Kidney tubule cell (primary cell): ENCODE data around the gene CDH4.

Experiments used
- DNase-seq: peaks from one replicate; pipeline ENCODE4 v3.0.0-alpha.2; 2018; ENCODE audit warnings: low spot score

Gene CDH4

GRCh38 chr20:61537239-61538182 lies 285.4 kb downstream of the CDH4 start:
- DNase-seq = no peak

DNA sequence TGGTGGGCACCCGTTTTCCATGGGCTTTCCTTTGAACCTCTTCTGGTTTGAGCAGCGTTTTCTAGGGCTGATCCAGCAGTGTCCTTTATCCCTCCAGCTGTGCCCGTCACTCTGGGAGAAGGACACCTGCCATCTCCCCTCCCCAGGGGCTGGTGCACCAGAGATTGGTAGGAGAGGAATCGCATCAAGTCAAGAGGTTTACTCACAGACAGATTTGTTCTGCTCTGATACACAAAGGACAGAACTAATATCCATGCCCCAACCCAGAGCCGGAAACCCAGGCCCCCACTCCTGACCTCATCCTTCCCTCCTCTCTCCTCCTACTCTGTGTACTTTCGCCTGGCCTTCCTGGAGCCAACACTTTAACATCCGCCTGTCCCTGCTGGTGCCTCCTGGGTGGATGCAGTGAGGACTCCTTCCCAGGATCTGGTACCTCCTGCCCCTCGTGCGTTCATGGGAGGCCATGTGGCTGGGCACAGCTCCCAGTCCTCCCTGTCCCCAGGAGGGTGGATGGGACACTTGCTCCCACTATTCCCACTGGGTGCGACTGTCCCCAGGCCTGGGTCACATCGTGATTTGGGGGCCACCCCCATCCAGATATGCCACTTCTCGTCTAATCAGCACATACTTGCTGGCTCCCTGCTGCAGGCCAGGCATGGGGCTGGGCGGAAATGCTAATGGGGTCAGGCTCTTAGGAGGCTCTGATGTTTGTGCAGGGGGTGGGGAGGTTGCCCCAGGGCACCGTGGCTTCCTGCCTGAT lies 286.3 kb downstream of the CDH4 start:
- no peak for DNase-seq

DNA sequence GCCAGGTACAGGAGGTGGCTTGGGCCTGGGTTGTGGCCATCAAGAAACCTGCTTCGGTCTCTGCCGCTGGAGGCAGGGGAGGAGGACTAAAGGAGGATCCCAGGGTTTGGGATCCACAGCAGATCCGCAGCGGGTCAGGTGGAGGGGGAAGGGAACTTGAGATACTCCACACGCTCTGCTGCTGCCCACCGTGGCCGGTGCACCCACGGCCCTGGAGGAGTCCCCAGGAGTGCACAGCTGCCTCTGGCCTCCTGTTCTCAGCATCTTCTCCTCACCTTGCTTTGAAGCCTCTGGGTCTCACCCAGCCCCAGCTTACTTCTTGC lies 286.8 kb downstream of the CDH4 start:
- no peak for DNase-seq

GRCh38 chr20:61539706-61540360 lies 287.8 kb downstream of the CDH4 start:
- no peak for DNase-seq

DNA sequence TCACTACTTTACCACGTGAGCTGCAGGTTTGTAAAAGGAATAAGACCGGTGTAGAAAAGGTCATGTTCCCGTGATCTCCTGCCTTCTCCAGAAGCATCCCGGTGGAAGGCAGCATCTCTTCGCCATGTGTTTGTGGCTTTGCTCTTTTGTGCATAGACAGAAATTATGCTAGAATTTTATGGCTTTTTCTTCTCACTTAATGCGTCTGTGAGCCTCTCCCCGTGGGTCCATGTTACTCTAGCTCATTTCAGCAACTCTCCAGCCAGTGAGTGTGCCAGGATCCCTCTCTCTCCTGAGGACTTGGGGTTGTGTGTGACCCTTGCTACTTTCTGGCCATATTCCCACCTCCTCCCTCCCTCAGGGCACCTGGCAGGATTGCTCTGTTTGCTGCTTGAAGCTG lies 289.5 kb downstream of the CDH4 start:
- no peak for DNase-seq

DNA sequence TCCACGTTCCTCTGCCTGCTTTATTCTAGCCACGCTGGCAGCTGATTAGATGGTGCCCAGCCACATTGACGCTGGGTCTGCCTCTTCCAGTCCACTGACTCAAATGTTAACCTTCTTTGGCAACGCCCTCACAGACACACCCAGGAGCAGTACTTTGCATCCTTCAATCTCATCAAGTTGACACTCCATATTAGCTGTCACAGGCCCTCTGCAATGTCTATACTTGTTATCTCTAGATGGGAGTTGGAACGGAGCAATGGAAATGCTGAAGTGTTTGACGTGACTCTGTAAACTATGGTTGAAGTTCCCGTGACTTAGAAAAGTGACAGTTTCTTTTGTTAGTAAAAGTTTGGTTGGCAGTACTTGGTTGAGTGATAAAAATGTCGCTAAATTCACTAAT lies 291.0 kb downstream of the CDH4 start:
- no peak for DNase-seq

DNA sequence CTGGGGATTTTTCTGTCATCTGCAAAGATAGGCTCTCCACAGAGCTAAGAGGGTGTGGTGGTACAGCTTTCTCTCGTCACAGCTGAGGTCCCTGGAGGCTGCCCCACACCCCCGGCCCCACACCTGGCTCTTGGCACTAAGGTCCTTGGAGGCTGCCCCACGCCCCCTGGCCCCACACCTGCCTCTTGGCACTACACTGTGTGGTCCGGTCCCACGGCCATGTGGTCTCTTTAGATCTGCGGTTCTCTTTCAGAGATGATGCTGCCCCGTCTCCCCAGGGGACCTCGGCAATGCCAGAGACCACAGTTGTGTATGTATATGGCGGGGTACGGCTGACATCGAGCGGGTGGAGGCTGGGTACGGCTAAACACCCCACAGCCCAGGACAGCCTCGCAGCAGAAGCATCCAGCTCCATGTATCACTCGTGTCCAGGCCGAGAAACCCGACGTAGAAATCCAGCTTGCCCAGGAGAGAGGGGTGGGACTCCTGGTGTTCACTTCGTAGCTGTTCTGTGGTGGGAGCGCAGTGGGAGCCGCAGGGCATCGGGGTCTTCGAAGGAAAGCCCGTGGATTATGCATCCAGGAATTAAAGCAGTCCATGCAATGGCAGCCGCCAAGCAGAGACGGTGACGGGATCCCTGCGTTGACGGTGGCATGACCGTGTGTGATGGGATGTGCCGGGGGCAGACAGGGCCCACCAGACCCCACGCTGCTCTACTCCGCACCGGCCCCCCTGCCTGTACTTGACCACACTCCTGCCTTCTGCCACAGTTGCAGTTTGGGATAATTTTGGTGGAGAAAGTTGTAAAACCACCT lies 292.1 kb downstream of the CDH4 start:
- no peak for DNase-seq

GRCh38 chr20:61544910-61545889 lies 293.1 kb downstream of the CDH4 start:
- DNase-seq = no peak

DNA sequence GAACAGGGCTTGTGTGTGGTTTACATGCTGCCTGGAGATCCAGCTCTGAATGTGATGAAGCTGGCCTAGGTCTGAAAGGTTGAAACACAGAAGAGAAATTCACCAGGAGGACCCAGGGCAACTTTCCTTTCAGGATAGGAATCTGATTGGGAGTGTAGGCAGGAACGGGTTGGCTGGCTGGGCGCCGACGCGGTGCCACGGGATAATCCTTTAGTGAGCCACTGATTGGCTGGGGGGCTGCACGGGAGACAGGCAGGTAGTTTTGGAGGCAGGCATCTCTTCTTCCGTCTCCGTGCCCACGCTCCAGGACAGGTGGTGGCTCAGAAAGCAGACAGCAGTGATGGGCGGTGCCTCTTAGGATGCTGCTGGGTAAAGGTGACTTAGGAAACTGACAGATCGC lies 294.6 kb downstream of the CDH4 start:
- no peak for DNase-seq

DNA sequence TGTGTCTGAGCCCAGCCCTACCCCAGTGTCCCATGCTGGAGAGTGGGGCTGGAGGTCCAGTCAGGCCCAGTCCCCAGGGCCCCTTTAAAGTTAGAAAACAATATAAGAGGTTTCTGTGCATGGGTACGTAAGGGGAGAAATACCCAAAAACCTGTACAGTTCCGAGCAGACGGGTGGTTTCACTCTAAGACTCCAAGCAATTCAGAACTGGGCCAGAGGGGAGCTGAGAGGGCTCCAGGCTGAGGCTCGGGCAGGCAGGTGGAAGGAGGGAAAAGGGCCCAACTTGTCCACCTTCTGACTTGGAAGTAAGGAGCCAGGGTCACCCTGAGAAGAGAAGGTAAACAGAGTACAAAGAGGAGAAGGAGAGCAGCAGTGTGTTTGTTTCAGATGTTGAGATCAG lies 296.0 kb downstream of the CDH4 start:
- no peak for DNase-seq

GRCh38 chr20:61549865-61550264 lies 297.8 kb downstream of the CDH4 start:
- no peak for DNase-seq

DNA sequence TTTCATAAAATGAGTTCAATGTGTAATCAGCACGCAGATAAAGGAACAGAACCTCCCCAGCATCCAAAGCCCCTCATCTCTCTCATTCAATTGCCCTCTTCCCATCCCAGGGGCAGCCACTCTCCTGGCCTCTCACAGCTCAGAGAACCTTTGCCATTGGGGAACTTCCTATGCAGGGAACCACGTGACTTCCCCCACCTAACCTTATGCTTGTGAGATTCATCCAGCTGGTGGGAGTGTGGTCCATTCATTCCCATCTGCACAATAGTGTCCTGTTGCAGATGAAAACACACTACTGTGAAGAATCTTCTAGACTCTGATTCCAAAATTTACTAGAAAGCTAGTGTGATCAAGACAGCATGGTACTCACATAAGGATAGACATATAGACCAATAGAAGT lies 299.3 kb downstream of the CDH4 start:
- DNase-seq = no peak

- no peak for DNase-seq
Measured at GRCh38 chr20:61554617-61555016, 302.6 kb downstream of the CDH4 start.

- DNase-seq = no peak
Measured at GRCh38 chr20:61555566-61555965, 303.5 kb downstream of the CDH4 start.

DNA sequence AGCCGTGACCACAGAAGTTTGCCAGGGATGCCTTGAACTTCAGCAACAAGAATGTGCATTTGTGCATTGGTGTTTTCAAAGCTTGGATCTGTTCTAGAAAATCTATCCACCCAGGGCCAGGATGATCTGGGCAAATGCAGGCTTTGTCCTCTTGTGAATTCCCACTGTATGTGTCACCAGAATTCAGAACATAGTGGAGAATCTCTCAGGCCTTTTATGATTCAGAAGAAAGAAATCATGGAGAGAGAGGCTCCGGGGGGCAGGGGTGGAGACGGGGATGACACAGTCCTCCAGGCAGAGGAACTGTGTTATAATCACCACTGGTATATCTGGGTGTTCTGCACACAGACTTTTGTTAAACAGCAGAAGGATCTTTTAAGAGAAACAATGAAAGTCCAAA lies 304.1 kb downstream of the CDH4 start:
- DNase-seq = peak; percentile 93

- DNase-seq = peak; percentile 60
Measured at GRCh38 chr20:61556673-61557072, 304.6 kb downstream of the CDH4 start.

- no peak for DNase-seq
Measured at GRCh38 chr20:61557621-61558020, 305.6 kb downstream of the CDH4 start.

GRCh38 chr20:61558726-61559125 lies 306.7 kb downstream of the CDH4 start:
- peak; percentile 65 for DNase-seq

- no peak for DNase-seq
Measured at GRCh38 chr20:61559706-61560315, 307.8 kb downstream of the CDH4 start.

- DNase-seq = peak; percentile 51
Measured at GRCh38 chr20:61560361-61560853, 308.3 kb downstream of the CDH4 start.
